ENCODE data around the gene SLC25A10. TPM values are rescaled to one million over a fixed set of nuclear protein-coding genes. Genes with fewer than 3 reads are reported as not detected.

The SLC25A10 gene
- total RNA-seq, 4 donors from 2014 or later: 3.4 to 9.3 (median 6.7) TPM

- H3K4me1 ChIP-seq: peaks cover 4 to 5% of the 10 kb centered on the region in 2 donors
- ATAC-seq (peak; percentile 86 to 93), DNase-seq (peak; percentile 70 to 80)
- H3K36me3 ChIP-seq: no peaks in the 10 kb centered on the region
- in situ Hi-C loops (cut with MboI; ENCODE audit: low sequenced_read_pairs in 4 of 4): no loop called here
- no peak for TF ChIP-seq POLR2A (IDR thresholded peaks at IDR 0.05)
- TF ChIP-seq CTCF (IDR thresholded peaks at IDR 0.05 in 4 of 5, conservative IDR thresholded peaks at IDR 0.05 in 1 of 5): peak; percentile 90 to 98 (median 93)
- intact Hi-C loops (cut with DNase I; ENCODE audit: low total_unique reads): loop anchor here (1.0 kb wide), 1 partner anchor 122 kb away; no protein-coding TSS in a partner anchor
- H3K4me3 ChIP-seq: no peak overlapping the region
- no peak overlapping the region for H3K27ac ChIP-seq
- peaks cover 8 to 29% (median 9%) of the 10 kb centered on the region in 3 donors for H3K27me3 ChIP-seq
- no peaks in the 10 kb centered on the region for H3K9me3 ChIP-seq
Observed at GRCh38 chr17:81733507-81734404, 21.7 kb downstream of the SLC25A10 start.

- in situ Hi-C loops (cut with MboI; ENCODE audit: low sequenced_read_pairs in 4 of 4): no loop called here
Observed at GRCh38 chr17:81734405-81735263, 22.6 kb downstream of the SLC25A10 start.

GRCh38 chr17:81735264-81736102 is 23.4 kb downstream of the SLC25A10 start:
- in situ Hi-C loops (cut with MboI; ENCODE audit: low sequenced_read_pairs in 4 of 4): no loop called here

More at GRCh38 chr17:81734405-81735263, 22.6 kb downstream of the SLC25A10 start:
- intact Hi-C loops (cut with DNase I; ENCODE audit: low total_unique reads): no loop called here
- H3K9me3 ChIP-seq: no peaks in the 10 kb centered on the region
- DNase-seq: no peak
- peaks cover 5 to 20% (median 9%) of the 10 kb centered on the region in 3 donors for H3K27me3 ChIP-seq
- H3K4me1 ChIP-seq: peaks cover 4 to 5% of the 10 kb centered on the region in 2 donors
- no peak overlapping the region for H3K4me3 ChIP-seq
- no peak for ATAC-seq
- TF ChIP-seq POLR2A (IDR thresholded peaks at IDR 0.05): no peak
- TF ChIP-seq CTCF (IDR thresholded peaks at IDR 0.05 in 4 of 5, conservative IDR thresholded peaks at IDR 0.05 in 1 of 5): no peak
- H3K36me3 ChIP-seq: no peaks in the 10 kb centered on the region
- no peak overlapping the region for H3K27ac ChIP-seq

More at GRCh38 chr17:81735264-81736102, 23.4 kb downstream of the SLC25A10 start:
- ATAC-seq (no peak), DNase-seq (no peak)
- no peak for TF ChIP-seq POLR2A (IDR thresholded peaks at IDR 0.05)
- no peak for TF ChIP-seq CTCF (IDR thresholded peaks at IDR 0.05 in 4 of 5, conservative IDR thresholded peaks at IDR 0.05 in 1 of 5)
- Histone ChIP-seq H3K27ac (no peak overlapping the region), H3K4me3 (no peak overlapping the region), H3K4me1 (peaks cover 4 to 5% of the 10 kb centered on the region in 2 donors), H3K9me3 (no peaks in the 10 kb centered on the region), H3K36me3 (no peaks in the 10 kb centered on the region), H3K27me3 (peaks cover 5 to 18% (median 11%) of the 10 kb centered on the region in 3 donors)
- intact Hi-C loops (cut with DNase I; ENCODE audit: low total_unique reads): no loop called here
